ENCODE data around the gene SEL1L.
"Not testable (repeated sequence)": the region's sequence is repeated elsewhere in the genome, so short reads cannot be mapped to it uniquely, and the experiment has no call there.

Gene SEL1L

GRCh38 chr14:81523616-81524015 is 10.0 kb downstream of the SEL1L start:
- no peak for DNase-seq

GRCh38 chr14:81523016-81523415 is 10.6 kb downstream of the SEL1L start:
- no peak for DNase-seq

GRCh38 chr14:81521356-81521755 is 12.3 kb downstream of the SEL1L start:
- no peak for DNase-seq

- DNase-seq = no peak
These were observed 14.2 kb downstream of the SEL1L start for GRCh38 chr14:81519200-81520011.

- DNase-seq = no peak
These were observed 15.8 kb downstream of the SEL1L start for GRCh38 chr14:81517798-81518398.

GRCh38 chr14:81516986-81517797 is 16.5 kb downstream of the SEL1L start:
- no peak for DNase-seq

- DNase-seq = not testable (repeated sequence)
These were observed 17.7 kb downstream of the SEL1L start for GRCh38 chr14:81515927-81516326.

GRCh38 chr14:81512826-81513225 is 20.8 kb downstream of the SEL1L start:
- DNase-seq = not testable (repeated sequence)

GRCh38 chr14:81511111-81511904 is 22.3 kb downstream of the SEL1L start:
- no peak for DNase-seq

- DNase-seq = no peak
These were observed 23.7 kb downstream of the SEL1L start for GRCh38 chr14:81509838-81510452.

GRCh38 chr14:81509321-81509720 is 24.3 kb downstream of the SEL1L start:
- no peak for DNase-seq

GRCh38 chr14:81506487-81506886 is 27.2 kb downstream of the SEL1L start:
- no peak for DNase-seq

GRCh38 chr14:81504864-81505263 is 28.8 kb downstream of the SEL1L start:
- no peak for DNase-seq

GRCh38 chr14:81485781-81486180 is 47.9 kb downstream of the SEL1L start:
- no peak for DNase-seq

- no peak for DNase-seq
These were observed 48.3 kb downstream of the SEL1L start for GRCh38 chr14:81485372-81485771.

- no peak for DNase-seq
These were observed 49.5 kb downstream of the SEL1L start for GRCh38 chr14:81484120-81484519.

GRCh38 chr14:81480741-81481140 is 52.9 kb downstream of the SEL1L start:
- peak; percentile 31 for DNase-seq

GRCh38 chr14:81478446-81478845 is 55.2 kb downstream of the SEL1L start:
- no peak for DNase-seq

- no peak for DNase-seq
These were observed 56.8 kb downstream of the SEL1L start for GRCh38 chr14:81476816-81477215.

- no peak for DNase-seq
These were observed 58.8 kb downstream of the SEL1L start for GRCh38 chr14:81474685-81475324.

- no peak for DNase-seq
These were observed 59.5 kb downstream of the SEL1L start for GRCh38 chr14:81474148-81474492.

All from NCI-H1694 (cell line).